GM13977 (cell line): ENCODE results near the gene IBTK.

Experiments used
- DNase-seq: peaks from one replicate; pipeline ENCODE4 v3.0.0; 2012; ENCODE audit warnings: low spot score
- CTCF ChIP-seq: IDR thresholded peaks from 2 replicates; pipeline ENCODE4 v1.5.1; 2012; ENCODE audit warnings: mild to moderate bottlenecking, control low read depth; ENCODE audit not compliant: insufficient read depth; ENCODE audit errors: extremely low read depth, missing control alignments
- in situ Hi-C: fragments of 300-500 bp; cut with MboI; formaldehyde crosslinking; loops from one replicate; pipeline ENCODE4 v1.12.0; 2022; ENCODE audit warnings: low sequenced_read_pairs, low pct_unique_long_range_greater_than_20kb, mixed read lengths, inconsistent platforms; ENCODE audit not compliant: unreplicated experiment

The IBTK gene

GRCh38 chr6:82268301-82268846, 20.8 kb upstream of the IBTK start:
- in situ Hi-C loops = loop anchor here (25.0 kb wide), 1 partner anchor 1244 kb away; the partner anchor contains the start of gene PRSS35
- TF ChIP-seq CTCF = no peak
- DNase-seq = no peak

GRCh38 chr6:82264824-82265223, 17.3 kb upstream of the IBTK start:
- in situ Hi-C loops = loop anchor here (25.0 kb wide), 1 partner anchor 1247 kb away; the partner anchor contains the start of gene PRSS35
- no peak for TF ChIP-seq CTCF
- DNase-seq = no peak

GRCh38 chr6:82264321-82264720, 16.8 kb upstream of the IBTK start:
- no peak for TF ChIP-seq CTCF
- in situ Hi-C loops = loop anchor here (25.0 kb wide), 1 partner anchor 1248 kb away; the partner anchor contains the start of gene PRSS35
- no peak for DNase-seq

- no peak for DNase-seq
- in situ Hi-C loops = loop anchor here (25.0 kb wide), 1 partner anchor 1248 kb away; the partner anchor contains the start of gene PRSS35
- no peak for TF ChIP-seq CTCF
These were observed 16.4 kb upstream of the IBTK start for GRCh38 chr6:82263916-82264315.

- in situ Hi-C loops = loop anchor here (25.0 kb wide), 1 partner anchor 1251 kb away; the partner anchor contains the start of gene PRSS35
- TF ChIP-seq CTCF = no peak
- no peak for DNase-seq
These were observed 13.6 kb upstream of the IBTK start for GRCh38 chr6:82260997-82261732.

- DNase-seq = no peak
- in situ Hi-C loops = loop anchor here (10.0 to 25.0 kb wide), 2 partner anchors 795 to 1253 kb away; partner anchors contain the start of gene PRSS35
- no peak for TF ChIP-seq CTCF
These were observed 11.8 kb upstream of the IBTK start for GRCh38 chr6:82259389-82259788.
